OCI-LY1 (cell line): ENCODE data around the gene SLC1A3.

Experiments
- H2AFZ ChIP-seq: fragments of 200-600 bp; sonication (generic), shearing (Covaris generic); 2 replicates; pipeline ENCODE4 v1.6.0; 2014; ENCODE audit warnings: antibody characterized with exemption, mild to moderate bottlenecking, low read length
- H3F3A ChIP-seq: fragments of 200-600 bp; sonication (generic), shearing (Covaris generic); 2 replicates; pipeline ENCODE4 v1.6.0; 2014; ENCODE audit warnings: mild to moderate bottlenecking, antibody characterized with exemption, low read length, moderate library complexity; ENCODE audit not compliant: insufficient read depth
- H3K27ac ChIP-seq: fragments of 200-600 bp; sonication (generic); 2 replicates; pipeline ENCODE4 v1.5.1; 2014; ENCODE audit warnings: low read length, mixed run types, mild to moderate bottlenecking, low read depth; ENCODE audit not compliant: poor library complexity, severe bottlenecking
- H3K27me3 ChIP-seq: fragments of 200-600 bp; sonication (generic); 2 replicates; pipeline ENCODE4 v1.6.0; 2014; ENCODE audit warnings: antibody characterized with exemption, mild to moderate bottlenecking, low read length, moderate library complexity; ENCODE audit not compliant: insufficient read depth
- H3K36me3 ChIP-seq: fragments of 200-600 bp; sonication (generic); 2 replicates; pipeline ENCODE4 v1.6.1; 2014; ENCODE audit warnings: mild to moderate bottlenecking, antibody characterized with exemption, low read length, moderate library complexity, mixed read lengths; ENCODE audit not compliant: insufficient read depth
- H3K4me1 ChIP-seq: fragments of 200-600 bp; sonication (generic); 2 replicates; pipeline ENCODE4 v1.5.1; 2014; ENCODE audit warnings: mild to moderate bottlenecking, low read length, moderate library complexity; ENCODE audit not compliant: insufficient read depth, severe bottlenecking
- H3K4me2 ChIP-seq: fragments of 200-600 bp; sonication (generic), shearing (Covaris generic); 2 replicates; pipeline ENCODE4 v1.6.1; 2014; ENCODE audit warnings: low read length
- H3K4me3 ChIP-seq: fragments of 200-600 bp; sonication (generic); 2 replicates; pipeline ENCODE4 v1.5.1; 2014; ENCODE audit warnings: low read length, low read depth, mild to moderate bottlenecking, mixed read lengths; ENCODE audit not compliant: poor library complexity, severe bottlenecking
- H3K79me2 ChIP-seq: fragments of 200-600 bp; shearing (Covaris generic); 2 replicates; pipeline ENCODE4 v1.6.1; 2016; ENCODE audit warnings: mixed run types, low read length, mixed read lengths; ENCODE audit not compliant: insufficient read depth
- H3K9ac ChIP-seq: fragments of 200-600 bp; sonication (generic), shearing (Covaris generic); 2 replicates; pipeline ENCODE4 v1.6.1; 2014; ENCODE audit warnings: mild to moderate bottlenecking, low read length, mixed read lengths
- H3K9me2 ChIP-seq: fragments of 200-600 bp; sonication (generic), shearing (Covaris generic); 2 replicates; pipeline ENCODE4 v1.6.1; 2014; ENCODE audit warnings: low read depth, mild to moderate bottlenecking, low read length, mixed read lengths
- H3K9me3 ChIP-seq: fragments of 200-600 bp; shearing (Covaris generic); 2 replicates; pipeline ENCODE4 v1.6.1; 2014; ENCODE audit warnings: low read length, mixed read lengths
- H4K20me1 ChIP-seq: fragments of 200-600 bp; sonication (generic), shearing (Covaris generic); 2 replicates; pipeline ENCODE4 v1.6.0; 2016; ENCODE audit warnings: mild to moderate bottlenecking, low read length; ENCODE audit not compliant: insufficient read depth
- CTCF ChIP-seq: fragments of 200-600 bp; sonication (generic), shearing (Covaris generic); IDR thresholded peaks from 2 replicates; pipeline ENCODE4 v1.5.1; 2017; ENCODE audit warnings: mild to moderate bottlenecking, antibody characterized with exemption, low read length, moderate library complexity, mixed read lengths
- EZH2 ChIP-seq: fragments of 200-600 bp; sonication (generic), shearing (Covaris generic); IDR thresholded peaks from 2 replicates; pipeline ENCODE4 v1.8.0; 2017; ENCODE audit warnings: borderline replicate concordance, mixed run types, mild to moderate bottlenecking, antibody characterized with exemption, low read length, moderate library complexity, mixed read lengths

SLC1A3 gene

GRCh38 chr5:36606428-36607113 is at the start of gene SLC1A3:
SLC1A3 (plus strand) TSS chr5:36606606; CDS start chr5:36608424, 1,818 bp downstream.
- no peak within 1 kb of the TSS for H3K27ac ChIP-seq
- peak within 1 kb of the TSS; percentile 44 for H3K4me3 ChIP-seq
- no peaks in the 10 kb centered on the region for H3K79me2 ChIP-seq
- no peaks in the 10 kb centered on the region for H3K9me3 ChIP-seq
- TF ChIP-seq EZH2 (no peak), CTCF (no peak)
- no peaks in the 10 kb centered on the region for H3K4me1 ChIP-seq
- no peak within 1 kb of the TSS; the same call in 1 of the 2 replicates for H3K9ac ChIP-seq
- H4K20me1 ChIP-seq = no peaks in the 10 kb centered on the region
- H3K4me2 ChIP-seq = peak within 1 kb of the TSS; percentile 56
- H3K36me3 ChIP-seq = no peaks in the 10 kb centered on the region
- H3F3A ChIP-seq = no peaks in the 10 kb centered on the region
- no peak within 1 kb of the TSS for H2AFZ ChIP-seq
- H3K27me3 ChIP-seq = no peaks in the 10 kb centered on the region
- no peaks in the 10 kb centered on the region for H3K9me2 ChIP-seq

GRCh38 chr5:36558641-36559040 is 47.8 kb upstream of the SLC1A3 start:
- H4K20me1 ChIP-seq = no peaks in the 10 kb centered on the region
- no peak overlapping the region for H3K9ac ChIP-seq
- TF ChIP-seq EZH2 (no peak), CTCF (no peak)
- H3K9me2 ChIP-seq = no peaks in the 10 kb centered on the region
- no peaks in the 10 kb centered on the region for H3K36me3 ChIP-seq
- no peaks in the 10 kb centered on the region for H3K9me3 ChIP-seq
- no peaks in the 10 kb centered on the region for H3K4me1 ChIP-seq
- no peak overlapping the region for H2AFZ ChIP-seq
- H3K4me2 ChIP-seq = no peak overlapping the region
- H3K27me3 ChIP-seq = no peaks in the 10 kb centered on the region
- H3K27ac ChIP-seq = no peak overlapping the region
- H3F3A ChIP-seq = no peaks in the 10 kb centered on the region
- H3K79me2 ChIP-seq = no peaks in the 10 kb centered on the region
- H3K4me3 ChIP-seq = no peak overlapping the region

- no peaks in the 10 kb centered on the region for H3K9me3 ChIP-seq
- H2AFZ ChIP-seq = no peak overlapping the region
Measured at GRCh38 chr5:36561601-36562000, 44.8 kb upstream of the SLC1A3 start.

More at GRCh38 chr5:36561601-36562000, 44.8 kb upstream of the SLC1A3 start:
- Histone ChIP-seq H3K4me2 (no peak overlapping the region), H3K27me3 (no peaks in the 10 kb centered on the region), H3F3A (no peaks in the 10 kb centered on the region), H3K4me1 (no peaks in the 10 kb centered on the region), H4K20me1 (no peaks in the 10 kb centered on the region), H3K9me2 (no peaks in the 10 kb centered on the region), H3K79me2 (no peaks in the 10 kb centered on the region), H3K27ac (no peak overlapping the region), H3K36me3 (no peaks in the 10 kb centered on the region), H3K4me3 (no peak overlapping the region), H3K9ac (no peak overlapping the region)
- no peak for TF ChIP-seq CTCF
- no peak for TF ChIP-seq EZH2
